ENCODE data around the gene PCDHA9.

PCDHA9 gene

GRCh38 chr5:140881889-140882590 lies 33.9 kb downstream of the PCDHA9 start, which contains the start of gene PCDHA13:
PCDHA13 (plus strand) TSS chr5:140882124; CDS start chr5:140882269, 145 bp downstream.
- DNase-seq = no peak

GRCh38 chr5:140882591-140882899 lies 34.4 kb downstream of the PCDHA9 start:
- DNase-seq = no peak

DNA sequence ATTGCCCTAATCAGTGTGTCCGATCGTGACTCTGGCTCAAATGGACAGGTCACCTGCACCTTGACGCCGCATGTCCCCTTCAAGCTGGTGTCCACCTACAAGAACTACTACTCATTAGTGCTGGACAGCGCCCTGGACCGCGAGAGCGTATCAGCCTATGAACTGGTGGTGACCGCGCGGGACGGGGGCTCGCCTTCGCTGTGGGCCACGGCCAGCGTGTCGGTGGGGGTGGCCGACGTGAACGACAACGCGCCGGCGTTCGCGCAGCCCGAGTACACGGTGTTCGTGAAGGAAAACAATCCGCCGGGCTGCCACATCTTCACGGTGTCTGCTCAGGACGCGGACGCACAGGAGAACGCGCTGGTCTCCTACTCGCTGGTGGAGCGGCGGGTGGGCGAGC lies 35.2 kb downstream of the PCDHA9 start:
- no peak for DNase-seq

DNA sequence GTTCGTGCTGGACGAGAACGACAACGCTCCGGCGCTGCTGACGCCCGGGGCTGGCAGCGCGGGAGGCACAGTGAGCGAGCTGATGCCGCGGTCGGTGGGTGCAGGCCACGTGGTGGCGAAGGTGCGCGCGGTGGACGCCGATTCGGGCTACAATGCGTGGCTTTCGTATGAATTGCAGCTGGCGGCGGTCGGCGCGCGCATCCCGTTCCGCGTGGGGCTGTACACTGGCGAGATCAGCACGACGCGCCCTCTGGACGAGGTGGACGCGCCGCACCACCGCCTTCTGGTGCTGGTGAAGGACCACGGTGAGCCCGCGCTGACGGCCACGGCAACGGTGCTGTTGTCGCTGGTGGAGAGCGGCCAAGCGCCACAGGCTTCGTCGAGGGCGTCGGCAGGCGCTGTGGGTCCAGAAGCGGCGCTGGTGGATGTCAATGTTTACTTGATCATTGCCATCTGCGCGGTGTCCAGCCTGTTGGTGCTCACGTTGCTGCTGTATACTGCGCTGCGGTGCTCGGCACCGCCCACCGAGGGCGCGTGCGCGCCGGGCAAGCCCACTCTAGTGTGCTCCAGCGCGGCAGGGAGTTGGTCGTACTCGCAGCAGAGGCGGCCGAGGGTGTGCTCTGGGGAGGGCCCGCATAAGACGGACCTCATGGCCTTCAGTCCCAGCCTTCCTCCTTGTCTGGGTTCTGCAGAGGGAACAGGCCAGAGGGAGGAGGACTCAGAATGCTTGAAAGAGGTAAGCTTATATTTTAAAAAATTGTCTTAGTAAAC lies 35.9 kb downstream of the PCDHA9 start:
- no peak for DNase-seq
